ENCODE measurements around the gene RNF215.

- TF ChIP-seq CTCF (conservative IDR thresholded peaks at IDR 0.05 in 1 of 2, IDR thresholded peaks at IDR 0.05 in 1 of 2; ENCODE audit: extremely low read depth in 1 of 2, insufficient read depth in 1 of 2, low read depth in 1 of 2, low read length in 2 of 2) (no peak), EZH2 (IDR thresholded peaks at IDR 0.05; ENCODE audit: borderline replicate concordance, low read length) (no peak)
These were observed 46.1 kb downstream of the RNF215 start for GRCh38 chr22:30340911-30341685.

Data from mammary epithelial cell (primary cell).